Measurements from ENCODE around the gene CDCA3.

- no peak for TF ChIP-seq CTCF (IDR thresholded peaks at IDR 0.05)
- TF ChIP-seq POLR2A (IDR thresholded peaks at IDR 0.05) = no peak
Measured at GRCh38 chr12:6899427-6899826, 48.3 kb upstream of the CDCA3 start.
